Naive thymus-derived CD4-positive, alpha-beta T cell (primary cell): Measurements from ENCODE around the gene TMEM163. TPM values are rescaled to one million over a fixed set of nuclear protein-coding genes. Genes with fewer than 3 reads are reported as not detected.

Experiments
- ATAC-seq: fragments of 150-1000 bp; cut with Tn5 transposase; 2 replicates; pipeline ENCODE4 v1.10.0; 2021; ENCODE audit warnings: mild to moderate bottlenecking, moderate library complexity
- CTCF ChIA-PET: fragments of 350-600 bp; sonication (Branson Sonifier 250); formaldehyde crosslinking; loops from one replicate; lab custom pipeline; 2021; ENCODE audit warnings: antibody characterized with exemption; lab: Charles Lee
- POLR2A ChIA-PET: fragments of 350-600 bp; sonication (Branson Sonifier 250); formaldehyde crosslinking; loops from one replicate; lab custom pipeline; 2021; ENCODE audit warnings: antibody characterized with exemption, inconsistent platforms; lab: Charles Lee
- DNase-seq, 9 donors: peaks; one replicate each; pipeline versions ENCODE4 v3.0.0 to v3.0.0-alpha.2; 2020 to 2022; ENCODE audit warnings: mixed read lengths in 1 of 9
- H3K27ac ChIP-seq: one replicate; pipeline ENCODE4 v1.7.0; 2013; ENCODE audit warnings: mild to moderate bottlenecking, low read depth, low read length, moderate library complexity
- H3K27me3 ChIP-seq, 2 donors: one replicate each; pipeline ENCODE4 v1.7.0; 2013; ENCODE audit warnings: low read length in 2 of 2, mild to moderate bottlenecking in 2 of 2, moderate library complexity in 2 of 2; ENCODE audit not compliant: control insufficient read depth in 2 of 2, insufficient read depth in 2 of 2
- H3K36me3 ChIP-seq, 3 experiments: 1 replicate in 2 of 3; 2 replicates in 1 of 3; pipeline ENCODE4 v1.7.0; 2013; ENCODE audit warnings: low read length in 3 of 3, mild to moderate bottlenecking in 3 of 3, moderate library complexity in 1 of 3; ENCODE audit not compliant: insufficient read depth in 3 of 3, control insufficient read depth in 2 of 3
- H3K4me1 ChIP-seq, 2 donors: one replicate each; pipeline ENCODE4 v1.7.0; 2013; ENCODE audit warnings: low read length in 2 of 2, mild to moderate bottlenecking in 2 of 2, moderate library complexity in 1 of 2; ENCODE audit not compliant: control insufficient read depth in 2 of 2, insufficient read depth in 2 of 2
- H3K4me3 ChIP-seq: 2 replicates; pipeline ENCODE4 v1.7.0; 2013; ENCODE audit warnings: mild to moderate bottlenecking, low read length
- H3K9me3 ChIP-seq, 3 experiments: 1 replicate in 2 of 3; 2 replicates in 1 of 3; pipeline ENCODE4 v1.7.0; 2013; ENCODE audit warnings: low read length in 3 of 3; ENCODE audit not compliant: control insufficient read depth in 2 of 3
- H3K27ac Mint-ChIP-seq, 9 donors: one replicate each; pipeline ENCODE4 v1.8.0; 2020 to 2022; ENCODE audit warnings: mixed read lengths in 9 of 9, mild to moderate bottlenecking in 8 of 9, moderate library complexity in 5 of 9, inconsistent platforms in 2 of 9
- H3K27me3 Mint-ChIP-seq, 5 donors: one replicate each; pipeline ENCODE4 v1.8.0; 2021 to 2022; ENCODE audit warnings: mixed read lengths in 5 of 5, mild to moderate bottlenecking in 1 of 5
- H3K36me3 Mint-ChIP-seq, 5 donors: one replicate each; pipeline ENCODE4 v1.8.0; 2020 to 2022; ENCODE audit warnings: mixed read lengths in 5 of 5, mild to moderate bottlenecking in 3 of 5, inconsistent platforms in 1 of 5
- H3K4me1 Mint-ChIP-seq, 7 donors: one replicate each; pipeline ENCODE4 v1.8.0; 2020 to 2022; ENCODE audit warnings: mixed read lengths in 7 of 7, mild to moderate bottlenecking in 3 of 7, inconsistent platforms in 1 of 7
- H3K4me3 Mint-ChIP-seq, 10 donors: one replicate each; pipeline ENCODE4 v1.8.0; 2020 to 2022; ENCODE audit warnings: mild to moderate bottlenecking in 10 of 10, mixed read lengths in 10 of 10, moderate library complexity in 6 of 10, inconsistent platforms in 2 of 10
- H3K9me3 Mint-ChIP-seq, 11 donors: one replicate each; pipeline ENCODE4 v1.8.0; 2020 to 2022; ENCODE audit warnings: mixed read lengths in 11 of 11, mild to moderate bottlenecking in 4 of 11, inconsistent platforms in 1 of 11, moderate library complexity in 1 of 11
- intact Hi-C, 2 donors: fragments of 100-400 bp; cut with micrococcal nuclease; formaldehyde crosslinking; loops; one replicate each; pipeline ENCODE4 v1.15.1; 2023
- polyA plus RNA-seq, 2 donors: library from polyadenylated mRNA; unstranded; fragments of 300-500 nt; fragmentation: Illumina TruSeq; gene quantifications; one replicate each; pipeline ENCODE4 v1.2.3, GENCODE V29; 2021
- total RNA-seq, 6 experiments: library from RNA in 5 of 6; stranded (reverse) in 5 of 6; gene quantifications; 1 replicate in 5 of 6; 2 replicates in 1 of 6; pipeline ENCODE4 v1.2.3 and lab custom pipeline; 2021 to 2026

The TMEM163 gene
- total and polyA plus RNA-seq, 7 experiments from 2014 or later: 0.13 to 0.71 (median 0.21) TPM; not detected in 2

DNA sequence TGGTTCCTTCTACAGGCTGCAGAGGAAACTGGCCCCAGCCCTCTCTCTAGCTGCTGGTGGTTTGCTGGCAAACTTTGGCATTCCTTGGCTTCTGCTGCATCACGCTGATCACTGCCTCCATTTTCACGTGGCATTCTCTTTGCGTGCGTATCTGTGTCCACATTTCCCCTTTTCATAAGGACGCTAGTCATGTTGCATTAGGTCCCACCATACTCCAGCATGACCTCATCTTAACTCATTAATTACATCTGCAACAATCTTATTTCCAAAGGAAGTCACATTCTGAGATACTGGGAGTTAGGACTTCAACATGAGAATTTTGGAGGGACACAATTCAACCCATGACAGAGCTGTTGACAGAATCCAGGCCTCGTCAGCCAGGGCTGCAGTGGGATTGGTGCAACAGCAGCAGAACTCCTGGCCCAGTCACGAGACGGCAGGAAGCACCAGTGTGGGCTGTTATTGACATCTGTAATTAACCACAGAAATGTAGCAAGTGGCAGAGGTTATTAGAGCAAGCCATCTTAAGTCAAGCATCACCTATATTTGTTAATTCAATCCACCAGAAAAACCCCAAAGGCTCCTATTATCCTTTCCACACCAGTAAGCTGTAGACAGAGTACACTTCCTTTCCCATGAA, 132.4 kb downstream of the TMEM163 start:
- no peak for ATAC-seq
- no peak for DNase-seq

DNA sequence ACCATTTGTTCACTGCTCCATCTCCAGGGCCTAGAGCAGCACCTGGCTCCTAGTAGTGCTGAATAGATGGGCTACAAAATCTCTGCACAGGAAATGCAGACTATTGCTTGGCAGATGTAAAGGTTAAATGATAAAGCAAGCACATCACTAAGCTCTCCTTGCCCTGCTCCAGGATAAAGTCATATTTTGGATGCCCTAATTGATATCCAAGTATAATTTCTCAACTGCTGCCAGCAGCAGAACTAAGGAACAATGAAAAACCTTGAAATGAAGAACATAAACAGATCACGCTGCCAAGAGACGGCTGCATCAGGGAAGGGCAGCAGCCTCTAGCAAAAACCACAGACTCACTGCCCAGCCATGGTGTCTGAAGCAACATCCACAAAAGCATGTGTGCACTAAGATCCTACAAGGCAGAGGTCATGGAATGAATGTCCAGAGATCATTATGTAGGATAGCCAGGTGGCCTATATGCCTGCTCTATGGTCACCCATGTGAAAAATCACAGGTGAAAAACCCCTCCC, 134.7 kb downstream of the TMEM163 start:
- peaks cover 0 to 19% (median 0%) of the 10 kb centered on the region in 7 donors for H3K4me1 Mint-ChIP-seq
- H3K36me3 ChIP-seq: no peaks in the 10 kb centered on the region
- H3K27me3 Mint-ChIP-seq: no peaks in the 10 kb centered on the region
- H3K4me3 ChIP-seq: no peak overlapping the region
- POLR2A ChIA-PET: no interaction called here
- no peaks in the 10 kb centered on the region for H3K27me3 ChIP-seq
- H3K4me1 ChIP-seq: no peaks in the 10 kb centered on the region
- H3K9me3 Mint-ChIP-seq: peaks cover 0 to 18% (median 7%) of the 10 kb centered on the region in 11 donors
- no peak for ATAC-seq
- peaks cover 0 to 6% (median 0%) of the 10 kb centered on the region in 5 donors for H3K36me3 Mint-ChIP-seq
- H3K4me3 Mint-ChIP-seq: no peak overlapping the region
- H3K9me3 ChIP-seq: no peaks in the 10 kb centered on the region
- no peak overlapping the region for H3K27ac Mint-ChIP-seq
- DNase-seq: no peak
- intact Hi-C loops: no loop called here
- H3K27ac ChIP-seq: no peak overlapping the region
- CTCF ChIA-PET: interaction anchor here (0.7 kb wide), 1 partner anchor 314 kb away, joined by 3 read pairs; no protein-coding TSS in a partner anchor

More for the DNA sequence above, 132.4 kb downstream of the TMEM163 start:
- Mint-ChIP-seq H3K4me3 (no peak overlapping the region), H3K27me3 (no peaks in the 10 kb centered on the region), H3K36me3 (peaks cover under 1 to 15% (median 5%) of the 10 kb centered on the region in 5 donors), H3K4me1 (peaks cover 0 to 16% (median 0%) of the 10 kb centered on the region in 7 donors), H3K9me3 (peaks cover 4 to 36% (median 25%) of the 10 kb centered on the region in 11 donors), H3K27ac (peak overlapping the region in 1 of 9 donors; percentile 24)
- H3K4me1 ChIP-seq: no peaks in the 10 kb centered on the region
- no peaks in the 10 kb centered on the region for H3K36me3 ChIP-seq
- no peak overlapping the region for H3K4me3 ChIP-seq
- no peak overlapping the region for H3K27ac ChIP-seq
- H3K9me3 ChIP-seq: peaks cover 0 to 15% (median 0%) of the 10 kb centered on the region in 3 experiments
- intact Hi-C loops: no loop called here
- H3K27me3 ChIP-seq: no peaks in the 10 kb centered on the region
- CTCF ChIA-PET: no interaction called here
- POLR2A ChIA-PET: no interaction called here

DNA sequence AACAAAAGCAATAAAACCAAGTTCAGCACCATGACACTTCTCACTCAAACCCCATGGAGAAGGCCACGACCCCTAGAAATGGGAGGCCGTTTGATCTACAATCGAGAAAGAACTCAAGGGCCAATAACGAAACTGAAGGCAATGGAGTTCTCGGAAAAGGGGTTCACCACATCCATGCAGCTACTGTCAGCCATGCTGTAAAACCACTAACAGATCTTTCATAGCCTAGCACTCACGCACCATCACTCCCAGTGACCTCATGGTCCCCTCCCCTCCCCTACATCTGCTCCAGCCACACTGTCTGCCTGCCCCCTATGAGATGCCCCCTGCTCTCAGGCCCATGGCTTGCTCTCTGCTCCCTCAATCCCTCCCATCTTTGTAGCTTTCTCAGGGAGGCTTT, 135.3 kb downstream of the TMEM163 start:
- Histone ChIP-seq H3K27ac (no peak overlapping the region), H3K36me3 (no peaks in the 10 kb centered on the region), H3K9me3 (no peaks in the 10 kb centered on the region), H3K4me1 (no peaks in the 10 kb centered on the region), H3K27me3 (no peaks in the 10 kb centered on the region), H3K4me3 (no peak overlapping the region)
- ChIA-PET CTCF (no interaction called here), POLR2A (no interaction called here)
- Mint-ChIP-seq H3K9me3 (peaks cover 0 to 13% (median 2%) of the 10 kb centered on the region in 11 donors), H3K27me3 (no peaks in the 10 kb centered on the region), H3K4me3 (no peak overlapping the region), H3K36me3 (peaks cover 0 to 1% (median 0%) of the 10 kb centered on the region in 5 donors), H3K4me1 (peaks cover 0 to 19% (median 0%) of the 10 kb centered on the region in 7 donors), H3K27ac (no peak overlapping the region)
- ATAC-seq: peak; percentile 54
- intact Hi-C loops: no loop called here
- DNase-seq: no peak

DNA sequence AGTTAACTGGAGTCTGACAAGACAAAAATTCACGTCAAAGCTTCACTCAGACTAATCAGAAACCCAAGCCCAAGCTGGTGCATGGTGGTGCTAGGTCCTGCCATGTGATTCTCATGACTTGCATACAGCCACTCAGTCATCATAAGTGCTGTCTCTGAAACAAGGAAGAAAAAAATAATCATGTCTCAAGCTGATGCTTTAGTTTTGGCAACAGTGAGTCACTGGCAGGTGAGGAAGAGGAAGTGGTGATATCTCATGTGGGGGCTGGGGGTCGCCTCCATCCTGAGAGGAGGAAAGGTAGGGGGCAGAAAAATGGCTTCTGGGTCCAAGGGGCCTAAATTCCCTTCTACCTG, 136.3 kb downstream of the TMEM163 start:
- Histone ChIP-seq H3K27me3 (no peaks in the 10 kb centered on the region), H3K4me1 (no peaks in the 10 kb centered on the region), H3K27ac (no peak overlapping the region), H3K9me3 (no peaks in the 10 kb centered on the region), H3K4me3 (no peak overlapping the region), H3K36me3 (no peaks in the 10 kb centered on the region)
- DNase-seq (no peak), ATAC-seq (peak; percentile 18)
- H3K4me1 Mint-ChIP-seq: peaks cover 0 to 19% (median 0%) of the 10 kb centered on the region in 7 donors
- ChIA-PET POLR2A (no interaction called here), CTCF (no interaction called here)
- H3K36me3 Mint-ChIP-seq: no peaks in the 10 kb centered on the region
- H3K4me3 Mint-ChIP-seq: no peak overlapping the region
- intact Hi-C loops: no loop called here
- peaks cover 0 to 8% (median 0%) of the 10 kb centered on the region in 11 donors for H3K9me3 Mint-ChIP-seq
- peak overlapping the region in 1 of 9 donors; percentile 31 for H3K27ac Mint-ChIP-seq
- no peaks in the 10 kb centered on the region for H3K27me3 Mint-ChIP-seq

DNA sequence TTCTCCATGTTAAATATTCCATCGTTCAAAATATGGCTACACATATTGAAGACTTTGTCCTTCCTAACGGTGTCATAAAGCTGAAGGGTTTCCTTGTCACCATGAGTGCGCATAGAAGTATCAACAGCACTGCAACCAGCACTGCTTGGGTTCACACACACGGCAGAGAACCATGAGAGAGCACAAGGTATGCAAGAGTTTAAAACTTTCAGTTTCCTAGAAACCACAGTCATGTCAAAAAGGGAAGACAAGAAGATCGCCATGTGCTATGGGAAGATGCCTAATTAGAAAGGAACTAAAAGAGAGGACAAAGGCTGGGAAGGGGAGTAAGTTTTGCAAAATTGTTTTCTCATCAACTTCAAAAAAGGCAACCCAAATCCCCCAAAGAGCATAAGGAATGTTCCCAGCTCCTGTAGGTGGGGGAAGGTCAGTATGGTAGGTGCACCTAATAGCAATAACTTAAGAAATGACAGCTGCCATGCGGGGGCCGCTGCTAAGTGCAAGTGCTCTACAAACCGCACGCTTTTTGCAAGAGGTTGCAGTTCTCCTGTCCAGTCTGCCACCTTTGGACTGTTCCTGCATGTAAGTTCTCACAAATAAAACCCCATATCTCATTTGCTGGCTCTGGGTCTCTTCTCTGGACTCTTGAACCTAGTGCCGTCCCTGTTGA, 136.8 kb downstream of the TMEM163 start:
- DNase-seq (no peak), ATAC-seq (no peak)
- Mint-ChIP-seq H3K4me1 (peaks cover 0 to 19% (median 0%) of the 10 kb centered on the region in 7 donors), H3K9me3 (peaks cover 0 to 6% (median 0%) of the 10 kb centered on the region in 11 donors), H3K27me3 (no peaks in the 10 kb centered on the region), H3K36me3 (no peaks in the 10 kb centered on the region), H3K4me3 (no peak overlapping the region), H3K27ac (peak overlapping the region in 1 of 9 donors; percentile 31)
- POLR2A ChIA-PET: no interaction called here
- Histone ChIP-seq H3K36me3 (no peaks in the 10 kb centered on the region), H3K27me3 (no peaks in the 10 kb centered on the region), H3K27ac (no peak overlapping the region), H3K4me1 (no peaks in the 10 kb centered on the region), H3K9me3 (no peaks in the 10 kb centered on the region), H3K4me3 (no peak overlapping the region)
- intact Hi-C loops: no loop called here
- CTCF ChIA-PET: no interaction called here

DNA sequence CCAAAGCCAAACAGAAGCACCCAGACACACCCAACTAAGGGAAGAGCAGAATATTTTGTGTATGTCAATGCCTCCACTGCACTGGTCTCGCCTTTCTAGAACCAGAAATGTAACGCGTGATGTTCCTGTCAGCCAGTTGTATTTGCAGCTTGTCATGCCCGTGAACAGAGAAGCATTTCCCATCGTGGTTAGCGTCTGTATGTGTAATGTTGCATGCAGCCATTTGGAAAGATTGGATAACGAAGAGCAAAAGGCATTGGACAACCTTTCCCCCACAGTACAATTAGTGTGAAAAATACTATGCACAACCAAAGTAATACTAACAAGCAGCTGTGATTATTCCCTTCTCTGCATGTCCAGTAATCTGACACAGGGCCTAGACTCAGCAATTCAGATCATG, 140.5 kb downstream of the TMEM163 start:
- CTCF ChIA-PET: interaction anchor here (2.2 kb wide), 1 partner anchor 323 kb away, joined by 4 read pairs; no protein-coding TSS in a partner anchor
- H3K36me3 ChIP-seq: no peaks in the 10 kb centered on the region
- intact Hi-C loops: loop anchor here in 1 of 2 donors (5.0 kb wide), 1 partner anchor 461 kb away; no protein-coding TSS in a partner anchor
- peaks cover 0 to 15% (median 0%) of the 10 kb centered on the region in 7 donors for H3K4me1 Mint-ChIP-seq
- DNase-seq: no peak
- H3K9me3 Mint-ChIP-seq: peaks cover 0 to 4% (median 0%) of the 10 kb centered on the region in 11 donors
- no peak overlapping the region for H3K4me3 ChIP-seq
- ATAC-seq: no peak
- H3K4me1 ChIP-seq: no peaks in the 10 kb centered on the region
- no peaks in the 10 kb centered on the region for H3K27me3 Mint-ChIP-seq
- H3K9me3 ChIP-seq: no peaks in the 10 kb centered on the region
- H3K27me3 ChIP-seq: no peaks in the 10 kb centered on the region
- no peak overlapping the region for H3K4me3 Mint-ChIP-seq
- H3K36me3 Mint-ChIP-seq: no peaks in the 10 kb centered on the region
- POLR2A ChIA-PET: no interaction called here
- no peak overlapping the region for H3K27ac Mint-ChIP-seq
- H3K27ac ChIP-seq: no peak overlapping the region
